Transverse colon (tissue), 4 donors: Measurements from ENCODE around the gene PRTFDC1.

Experiments used
- POLR2AphosphoS5 ChIP-seq, 3 donors: sonication (generic); formaldehyde crosslinking; IDR thresholded peaks; one replicate each; pipeline ENCODE4 v1.6.1; 2016; ENCODE audit warnings: antibody characterized with exemption in 3 of 3
- TF ChIP-seq, protein P1 (sequence below), 5 experiments: fragments of 200-600 bp in 3 of 5; fragments of 450-650 bp in 2 of 5; sonication (generic) in 3 of 5; IDR thresholded peaks; 1 replicate in 2 of 5; 2 replicates in 3 of 5; pipeline ENCODE4 v1.5.1; 2016 to 2017; ENCODE audit warnings: antibody characterized with exemption in 5 of 5, inconsistent platforms in 3 of 5, mild to moderate bottlenecking in 2 of 5, moderate library complexity in 1 of 5

DNA sequence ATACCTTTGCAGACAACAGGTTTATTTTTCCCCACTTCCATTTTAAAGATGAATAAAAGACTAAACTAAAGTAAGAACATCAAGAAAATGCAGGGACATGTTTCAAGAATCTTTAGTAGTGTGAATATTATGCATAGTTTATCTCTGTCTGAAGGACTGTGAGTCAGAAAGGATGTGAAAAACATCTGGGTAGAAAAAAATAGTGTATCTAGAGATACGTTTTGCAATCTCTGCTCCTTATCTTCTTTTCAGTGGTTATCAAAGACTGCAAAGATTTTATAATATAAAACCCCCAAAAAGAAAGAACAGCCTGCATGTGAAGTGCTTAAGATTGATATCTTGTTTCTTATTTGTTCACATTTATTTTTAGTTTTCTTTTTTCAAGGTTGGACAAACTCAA, 126.9 kb downstream of the PRTFDC1 start:
- no peak for TF ChIP-seq POLR2AphosphoS5 (IDR thresholded peaks at IDR 0.05)
- TF ChIP-seq, protein P1, sequence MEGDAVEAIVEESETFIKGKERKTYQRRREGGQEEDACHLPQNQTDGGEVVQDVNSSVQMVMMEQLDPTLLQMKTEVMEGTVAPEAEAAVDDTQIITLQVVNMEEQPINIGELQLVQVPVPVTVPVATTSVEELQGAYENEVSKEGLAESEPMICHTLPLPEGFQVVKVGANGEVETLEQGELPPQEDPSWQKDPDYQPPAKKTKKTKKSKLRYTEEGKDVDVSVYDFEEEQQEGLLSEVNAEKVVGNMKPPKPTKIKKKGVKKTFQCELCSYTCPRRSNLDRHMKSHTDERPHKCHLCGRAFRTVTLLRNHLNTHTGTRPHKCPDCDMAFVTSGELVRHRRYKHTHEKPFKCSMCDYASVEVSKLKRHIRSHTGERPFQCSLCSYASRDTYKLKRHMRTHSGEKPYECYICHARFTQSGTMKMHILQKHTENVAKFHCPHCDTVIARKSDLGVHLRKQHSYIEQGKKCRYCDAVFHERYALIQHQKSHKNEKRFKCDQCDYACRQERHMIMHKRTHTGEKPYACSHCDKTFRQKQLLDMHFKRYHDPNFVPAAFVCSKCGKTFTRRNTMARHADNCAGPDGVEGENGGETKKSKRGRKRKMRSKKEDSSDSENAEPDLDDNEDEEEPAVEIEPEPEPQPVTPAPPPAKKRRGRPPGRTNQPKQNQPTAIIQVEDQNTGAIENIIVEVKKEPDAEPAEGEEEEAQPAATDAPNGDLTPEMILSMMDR (IDR thresholded peaks at IDR 0.05) = no peak
